Glutamatergic neuron (in vitro differentiated cells): Measurements from ENCODE around the gene SIAH3. TPM values are rescaled to one million over a fixed set of nuclear protein-coding genes. Genes with fewer than 3 reads are reported as not detected.
A peak's percentile ranks its signal among the peaks of the same experiment; 100 is the strongest.

Source experiments
- DNase-seq: peaks from one replicate; pipeline ENCODE4 v3.0.0; 2022
- H3K27ac Mint-ChIP-seq: one replicate; pipeline ENCODE4 v1.8.0; 2020; ENCODE audit warnings: mild to moderate bottlenecking, mixed read lengths, inconsistent platforms; ENCODE audit not compliant: unreplicated experiment
- H3K27me3 Mint-ChIP-seq: one replicate; pipeline ENCODE4 v1.8.0; 2020; ENCODE audit warnings: mild to moderate bottlenecking, moderate library complexity, mixed read lengths, inconsistent platforms; ENCODE audit not compliant: unreplicated experiment
- H3K36me3 Mint-ChIP-seq: one replicate; pipeline ENCODE4 v1.8.0; 2020; ENCODE audit warnings: mild to moderate bottlenecking, mixed read lengths, inconsistent platforms; ENCODE audit not compliant: unreplicated experiment
- H3K4me1 Mint-ChIP-seq: one replicate; pipeline ENCODE4 v1.8.0; 2020; ENCODE audit warnings: mild to moderate bottlenecking, low read depth, mixed read lengths, inconsistent platforms; ENCODE audit not compliant: unreplicated experiment
- H3K4me3 Mint-ChIP-seq: one replicate; pipeline ENCODE4 v1.8.0; 2020; ENCODE audit warnings: mild to moderate bottlenecking, mixed read lengths, inconsistent platforms; ENCODE audit not compliant: unreplicated experiment
- H3K9me3 Mint-ChIP-seq: one replicate; pipeline ENCODE4 v1.8.0; 2020; ENCODE audit warnings: mild to moderate bottlenecking, moderate library complexity, mixed read lengths, inconsistent platforms; ENCODE audit not compliant: unreplicated experiment
- total RNA-seq: library from RNA; stranded (reverse); fragmentation: NEBNext Ultra II Directional; extraction: Animal tissue kit (Norgen Biotek cat#: 25700); gene quantifications from one replicate; pipeline ENCODE4 v1.2.1, GENCODE V29; 2021; ENCODE audit not compliant: unreplicated experiment
- TF ChIP-seq, protein P1 (sequence below): fragments of 200-600 bp; sonication (generic); IDR thresholded peaks from one replicate; pipeline ENCODE4 v1.5.0; 2021; ENCODE audit not compliant: partially characterized antibody, unreplicated experiment

SIAH3 gene
- total RNA-seq, 1 donor from 2014 or later = 1.2 TPM

DNA sequence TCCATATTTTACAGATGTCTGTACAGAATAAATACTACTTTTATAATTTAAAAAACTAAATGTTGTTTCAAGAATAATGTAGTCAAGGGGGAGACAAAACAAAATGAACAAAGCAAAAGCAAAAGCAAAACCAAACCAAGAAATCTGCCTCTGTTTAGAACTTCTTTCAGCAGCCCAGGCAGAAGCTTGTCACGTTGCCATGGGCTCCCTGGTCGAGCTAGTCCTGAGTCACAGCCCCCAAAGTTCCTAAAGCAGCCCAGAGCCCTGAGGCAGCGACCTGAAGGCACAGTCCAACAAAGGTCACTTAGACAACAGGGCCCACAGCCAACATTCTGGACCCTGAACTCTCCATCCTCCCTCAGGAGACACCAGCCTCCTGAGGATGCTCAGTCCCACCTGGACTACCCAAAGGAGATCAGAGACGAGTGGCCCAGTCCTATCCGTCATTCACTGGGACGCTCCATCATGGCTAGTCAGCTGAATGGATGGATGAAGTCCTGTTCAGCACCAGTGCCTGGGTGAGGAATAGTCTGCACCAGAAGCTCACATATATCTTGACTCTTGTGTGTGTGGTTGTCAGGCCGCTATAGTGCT is 41.7 kb downstream of the SIAH3 start:
- Mint-ChIP-seq H3K36me3 (peaks cover 3% of the 10 kb centered on the region), H3K4me1 (peaks cover 10% of the 10 kb centered on the region), H3K27me3 (no peaks in the 10 kb centered on the region), H3K27ac (no peak overlapping the region), H3K9me3 (peaks cover 3% of the 10 kb centered on the region), H3K4me3 (no peak overlapping the region)
- TF ChIP-seq, protein P1, sequence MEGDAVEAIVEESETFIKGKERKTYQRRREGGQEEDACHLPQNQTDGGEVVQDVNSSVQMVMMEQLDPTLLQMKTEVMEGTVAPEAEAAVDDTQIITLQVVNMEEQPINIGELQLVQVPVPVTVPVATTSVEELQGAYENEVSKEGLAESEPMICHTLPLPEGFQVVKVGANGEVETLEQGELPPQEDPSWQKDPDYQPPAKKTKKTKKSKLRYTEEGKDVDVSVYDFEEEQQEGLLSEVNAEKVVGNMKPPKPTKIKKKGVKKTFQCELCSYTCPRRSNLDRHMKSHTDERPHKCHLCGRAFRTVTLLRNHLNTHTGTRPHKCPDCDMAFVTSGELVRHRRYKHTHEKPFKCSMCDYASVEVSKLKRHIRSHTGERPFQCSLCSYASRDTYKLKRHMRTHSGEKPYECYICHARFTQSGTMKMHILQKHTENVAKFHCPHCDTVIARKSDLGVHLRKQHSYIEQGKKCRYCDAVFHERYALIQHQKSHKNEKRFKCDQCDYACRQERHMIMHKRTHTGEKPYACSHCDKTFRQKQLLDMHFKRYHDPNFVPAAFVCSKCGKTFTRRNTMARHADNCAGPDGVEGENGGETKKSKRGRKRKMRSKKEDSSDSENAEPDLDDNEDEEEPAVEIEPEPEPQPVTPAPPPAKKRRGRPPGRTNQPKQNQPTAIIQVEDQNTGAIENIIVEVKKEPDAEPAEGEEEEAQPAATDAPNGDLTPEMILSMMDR = no peak
- no peak for DNase-seq

DNA sequence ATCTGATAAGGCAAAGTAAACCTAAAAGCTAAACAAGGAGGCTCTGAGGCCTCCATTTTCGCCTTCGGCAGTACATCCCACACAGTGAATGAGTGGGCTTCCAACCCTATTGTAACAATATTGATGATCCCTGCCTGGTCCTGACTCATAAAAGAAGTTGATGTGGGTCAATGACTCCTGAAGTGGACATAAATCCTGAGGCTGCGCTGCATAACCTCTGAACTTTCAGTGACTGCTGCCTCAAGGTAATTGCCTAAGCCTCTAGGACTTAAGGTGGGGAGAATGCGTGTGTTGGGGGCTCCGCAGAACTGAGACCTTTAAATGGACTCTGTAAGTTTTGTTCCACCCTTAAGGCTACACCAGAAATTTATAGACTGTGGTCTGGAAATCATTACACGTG is 42.6 kb downstream of the SIAH3 start:
- no peak for DNase-seq
- peaks cover 7% of the 10 kb centered on the region for H3K4me1 Mint-ChIP-seq
- TF ChIP-seq, protein P1 = no peak
- peaks cover 2% of the 10 kb centered on the region for H3K9me3 Mint-ChIP-seq
- no peaks in the 10 kb centered on the region for H3K27me3 Mint-ChIP-seq
- H3K4me3 Mint-ChIP-seq = no peak overlapping the region
- H3K36me3 Mint-ChIP-seq = peaks cover 4% of the 10 kb centered on the region
- H3K27ac Mint-ChIP-seq = no peak overlapping the region

DNA sequence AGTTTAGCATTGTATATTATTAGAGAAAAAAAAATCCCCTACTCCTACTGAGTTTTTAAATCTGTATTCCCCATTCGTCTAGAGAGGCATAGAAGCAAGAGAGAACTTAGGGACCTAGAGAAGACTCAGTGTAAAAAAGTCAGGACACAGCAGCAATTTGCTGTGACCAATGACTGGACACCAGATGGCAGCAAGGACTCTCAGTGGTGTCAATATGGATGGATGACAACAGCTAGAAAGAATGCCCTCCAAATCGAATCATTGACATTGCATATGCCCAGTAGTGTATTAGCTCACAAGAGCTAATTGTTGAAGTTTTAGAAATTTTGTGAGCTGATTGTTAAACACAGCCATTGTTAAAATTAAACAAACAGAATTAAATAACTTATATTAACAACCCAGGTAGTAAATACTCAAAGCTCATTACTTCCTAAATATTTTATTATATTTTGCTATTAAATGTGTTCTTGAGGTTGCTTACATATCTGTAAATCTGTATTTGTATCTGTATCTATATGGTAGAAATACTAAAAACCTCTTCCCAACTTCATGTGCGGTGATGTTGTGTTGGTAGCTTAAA is 43.9 kb downstream of the SIAH3 start:
- H3K4me3 Mint-ChIP-seq = no peak overlapping the region
- DNase-seq = peak; percentile 62

DNA sequence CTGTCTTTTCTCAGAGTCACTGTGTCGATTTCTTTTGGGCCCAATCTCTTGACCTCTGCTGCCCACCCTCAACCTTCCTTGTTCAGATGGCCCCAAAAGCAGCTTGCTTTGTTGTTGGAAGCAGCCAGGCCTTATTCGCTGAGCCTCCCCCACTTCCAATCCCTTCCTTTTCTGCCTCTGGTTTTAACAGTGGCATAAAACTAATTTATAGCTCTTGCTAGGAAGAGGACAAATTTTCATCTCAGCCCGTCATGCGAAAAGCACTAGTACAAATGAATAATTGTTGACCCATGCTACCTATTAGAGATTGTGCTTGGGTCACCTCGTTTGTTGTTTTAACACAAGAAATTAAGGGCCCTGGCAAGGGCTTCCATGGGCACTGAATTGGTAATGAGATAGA is 51.1 kb downstream of the SIAH3 start:
- H3K4me1 Mint-ChIP-seq = peaks cover 2% of the 10 kb centered on the region
- H3K4me3 Mint-ChIP-seq = no peak overlapping the region
- H3K36me3 Mint-ChIP-seq = peaks cover 4% of the 10 kb centered on the region
- DNase-seq = no peak
- H3K27me3 Mint-ChIP-seq = peaks cover 1% of the 10 kb centered on the region
- H3K27ac Mint-ChIP-seq = no peak overlapping the region
- TF ChIP-seq, protein P1 = no peak
- H3K9me3 Mint-ChIP-seq = peaks cover 2% of the 10 kb centered on the region

More for the DNA sequence above, 43.9 kb downstream of the SIAH3 start:
- peaks cover 2% of the 10 kb centered on the region for H3K9me3 Mint-ChIP-seq
- TF ChIP-seq, protein P1 = peak; percentile 24
- H3K36me3 Mint-ChIP-seq = peaks cover 4% of the 10 kb centered on the region
- peak overlapping the region; percentile 48 for H3K27ac Mint-ChIP-seq
- peaks cover 2% of the 10 kb centered on the region for H3K4me1 Mint-ChIP-seq
- H3K27me3 Mint-ChIP-seq = no peaks in the 10 kb centered on the region

DNA sequence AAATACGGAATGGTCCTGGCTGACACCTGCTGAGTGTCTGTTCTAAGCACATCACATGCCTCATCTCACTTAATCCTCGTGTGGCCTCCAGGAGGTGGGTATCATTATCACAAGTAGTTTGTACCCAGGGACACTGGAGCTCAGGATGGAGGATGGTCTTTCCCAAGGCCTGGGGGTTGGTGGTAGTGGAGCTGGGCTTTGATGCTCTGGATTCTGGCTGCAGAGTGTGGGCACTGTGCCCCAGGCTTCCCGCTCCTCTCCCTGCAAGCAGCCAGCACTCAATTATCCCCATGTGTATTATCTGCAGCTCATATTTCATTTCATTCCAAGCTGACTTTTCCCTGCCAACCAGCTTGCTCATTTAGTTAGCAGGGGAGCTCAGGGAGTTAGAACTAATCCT is 52.1 kb downstream of the SIAH3 start:
- DNase-seq = no peak
- H3K4me3 Mint-ChIP-seq = no peak overlapping the region
- TF ChIP-seq, protein P1 = no peak
- H3K27ac Mint-ChIP-seq = no peak overlapping the region
- H3K27me3 Mint-ChIP-seq = peaks cover 1% of the 10 kb centered on the region
- no peaks in the 10 kb centered on the region for H3K36me3 Mint-ChIP-seq
- H3K4me1 Mint-ChIP-seq = peaks cover 2% of the 10 kb centered on the region
- H3K9me3 Mint-ChIP-seq = peaks cover 4% of the 10 kb centered on the region
